AG04450 (cell line): Measurements from ENCODE around the gene TNC. TPM values are rescaled to one million over a fixed set of nuclear protein-coding genes. Genes with fewer than 3 reads are reported as not detected.
A peak's percentile ranks its signal among the peaks of the same experiment; 100 is the strongest.

Source experiments
- CTCF ChIA-PET: fragments of 300-600, 350-600 bp; formaldehyde crosslinking; extraction: SDS; loops from one replicate; lab custom pipeline; 2022; ENCODE audit warnings: antibody characterized with exemption, inconsistent platforms; lab: Charles Lee
- POLR2A ChIA-PET: fragments of 350-600 bp; formaldehyde crosslinking; extraction: SDS; loops from one replicate; lab custom pipeline; 2021; ENCODE audit warnings: antibody characterized with exemption, inconsistent platforms; lab: Yijun Ruan, JAX
- DNase-seq: peaks from one replicate; pipeline ENCODE4 v3.0.0-alpha.2; 2011; ENCODE audit warnings: low read depth, low spot score
- H3K27ac ChIP-seq: one replicate; pipeline ENCODE4 v1.5.1; 2012; ENCODE audit warnings: low read depth, low read length, control low read depth
- H3K27me3 ChIP-seq: one replicate; pipeline ENCODE4 v1.6.0; 2012; ENCODE audit warnings: low read length; ENCODE audit not compliant: control insufficient read depth, insufficient read depth
- H3K4me3 ChIP-seq: 2 replicates; pipeline ENCODE4 v1.5.1; 2011; ENCODE audit warnings: mild to moderate bottlenecking, low read depth, low read length, control low read depth
- H3K9me3 ChIP-seq: 2 replicates; pipeline ENCODE4 v1.5.1; 2012; ENCODE audit warnings: low read length; ENCODE audit not compliant: control insufficient read depth, insufficient read depth
- CTCF ChIP-seq: IDR thresholded peaks from 2 replicates; pipeline ENCODE4 v1.5.1; 2011; ENCODE audit warnings: low read depth, low read length, control low read depth, inconsistent platforms
- polyA plus RNA-seq: library from polyadenylated mRNA; depleted of rRNA; stranded (reverse); fragments of >200 nt; gene quantifications from 2 replicates; pipeline ENCODE4 v1.2.3, GENCODE V29; 2011

The TNC gene
- polyA plus RNA-seq, 1 experiment = 265 TPM

DNA sequence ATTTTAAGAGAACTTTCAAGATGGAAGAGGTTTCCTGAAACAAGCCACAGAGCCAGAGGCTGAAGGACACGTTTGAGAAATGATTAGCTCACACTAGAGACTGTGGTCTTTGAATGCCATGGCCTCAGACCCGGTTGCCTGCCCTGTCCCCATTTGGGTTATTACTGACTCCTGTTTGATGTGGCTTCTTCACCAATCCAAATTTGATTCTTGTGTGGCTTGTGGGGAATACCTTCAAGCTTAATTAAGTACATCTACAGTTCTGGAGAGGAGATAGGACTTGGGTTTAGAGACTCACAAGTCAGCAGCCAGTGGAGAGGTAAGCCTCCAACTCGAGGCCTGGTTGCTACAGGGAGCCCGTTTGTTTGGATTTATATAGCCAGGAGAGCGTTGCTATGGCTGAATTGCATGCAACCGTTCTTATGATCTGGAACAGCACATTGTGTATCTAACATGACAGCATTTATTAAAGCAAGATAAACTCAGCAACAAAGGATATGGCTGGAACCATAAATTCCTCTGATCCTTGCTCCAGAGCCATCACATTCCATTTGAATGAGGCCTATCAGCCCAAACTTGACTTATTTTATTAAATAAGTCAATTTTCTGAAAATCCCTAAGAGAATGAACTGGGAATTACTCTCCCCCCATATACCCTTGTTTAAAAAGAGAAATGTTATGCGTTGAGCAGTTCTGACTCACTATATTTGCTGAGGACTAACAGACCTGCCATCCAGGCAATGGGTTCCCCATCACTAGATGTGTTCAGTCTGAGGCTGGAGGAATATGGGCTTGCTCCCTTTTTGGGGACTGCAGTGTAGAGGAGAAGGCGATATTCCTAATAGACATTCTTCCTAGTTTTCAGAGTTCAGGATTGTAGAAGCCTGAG, 99.2 kb downstream of the TNC start:
- CTCF ChIA-PET = interaction anchor here (1.0 kb wide), 1 partner anchor 338 kb away, joined by 5 read pairs; no protein-coding TSS in a partner anchor
- DNase-seq = peak; percentile 91
- no peak for TF ChIP-seq CTCF
- H3K27me3 ChIP-seq = no peaks in the 10 kb centered on the region
- peak overlapping the region; percentile 77 for H3K27ac ChIP-seq
- POLR2A ChIA-PET = no interaction called here
- no peaks in the 10 kb centered on the region for H3K9me3 ChIP-seq
- H3K4me3 ChIP-seq = no peak overlapping the region

- Histone ChIP-seq H3K27me3 (no peaks in the 10 kb centered on the region), H3K9me3 (no peaks in the 10 kb centered on the region), H3K27ac (no peak overlapping the region), H3K4me3 (no peak overlapping the region)
- no peak for DNase-seq
- TF ChIP-seq CTCF = no peak
- ChIA-PET POLR2A (no interaction called here), CTCF (interaction anchor here (0.8 to 3.7 kb wide), 12 partner anchors 11 to 610 kb away, joined by 3 to 76 read pairs (median 12); partner anchors contain the start of gene TEX48)
These were observed 101.6 kb downstream of the TNC start for GRCh38 chr9:115016344-115016743.

GRCh38 chr9:115015018-115015635, 102.8 kb downstream of the TNC start:
- H3K27ac ChIP-seq = no peak overlapping the region
- POLR2A ChIA-PET = no interaction called here
- H3K27me3 ChIP-seq = no peaks in the 10 kb centered on the region
- DNase-seq = no peak
- CTCF ChIA-PET = interaction anchor here (0.6 to 3.7 kb wide), 49 partner anchors 10 to 624 kb away, joined by 3 to 76 read pairs (median 4); partner anchors contain the start of gene TEX48
- no peaks in the 10 kb centered on the region for H3K9me3 ChIP-seq
- TF ChIP-seq CTCF = peak; percentile 84
- H3K4me3 ChIP-seq = no peak overlapping the region

- no peak for DNase-seq
- H3K27ac ChIP-seq = no peak overlapping the region
- ChIA-PET CTCF (interaction anchor here (0.6 to 3.7 kb wide), 61 partner anchors 9 to 1365 kb away, joined by 3 to 76 read pairs (median 4); partner anchors contain the start of gene TEX48), POLR2A (interaction anchor here (0.6 to 0.8 kb wide), 3 partner anchors 113 to 808 kb away, joined by 3 to 4 read pairs (median 3); no protein-coding TSS in a partner anchor)
- no peak for TF ChIP-seq CTCF
- H3K9me3 ChIP-seq = no peaks in the 10 kb centered on the region
- no peak overlapping the region for H3K4me3 ChIP-seq
- no peaks in the 10 kb centered on the region for H3K27me3 ChIP-seq
These were observed 103.5 kb downstream of the TNC start for GRCh38 chr9:115014438-115014837.
